Naive thymus-derived CD4-positive, alpha-beta T cell (primary cell): ENCODE measurements around the gene QRFP. TPM values are rescaled to one million over a fixed set of nuclear protein-coding genes. Genes with fewer than 3 reads are reported as not detected.

Experiments
- ATAC-seq: fragments of 150-1000 bp; cut with Tn5 transposase; 2 replicates; pipeline ENCODE4 v1.10.0; 2021; ENCODE audit warnings: mild to moderate bottlenecking, moderate library complexity
- CTCF ChIA-PET: fragments of 350-600 bp; sonication (Branson Sonifier 250); formaldehyde crosslinking; loops from one replicate; lab custom pipeline; 2021; ENCODE audit warnings: antibody characterized with exemption; lab: Charles Lee
- POLR2A ChIA-PET: fragments of 350-600 bp; sonication (Branson Sonifier 250); formaldehyde crosslinking; loops from one replicate; lab custom pipeline; 2021; ENCODE audit warnings: antibody characterized with exemption, inconsistent platforms; lab: Charles Lee
- DNase-seq, 9 donors: peaks; one replicate each; pipeline versions ENCODE4 v3.0.0 to v3.0.0-alpha.2; 2020 to 2022; ENCODE audit warnings: mixed read lengths in 1 of 9
- H3K27ac ChIP-seq: one replicate; pipeline ENCODE4 v1.7.0; 2013; ENCODE audit warnings: mild to moderate bottlenecking, low read depth, low read length, moderate library complexity
- H3K27me3 ChIP-seq, 2 donors: one replicate each; pipeline ENCODE4 v1.7.0; 2013; ENCODE audit warnings: low read length in 2 of 2, mild to moderate bottlenecking in 2 of 2, moderate library complexity in 2 of 2; ENCODE audit not compliant: control insufficient read depth in 2 of 2, insufficient read depth in 2 of 2
- H3K36me3 ChIP-seq, 3 experiments: 1 replicate in 2 of 3; 2 replicates in 1 of 3; pipeline ENCODE4 v1.7.0; 2013; ENCODE audit warnings: low read length in 3 of 3, mild to moderate bottlenecking in 3 of 3, moderate library complexity in 1 of 3; ENCODE audit not compliant: insufficient read depth in 3 of 3, control insufficient read depth in 2 of 3
- H3K4me1 ChIP-seq, 2 donors: one replicate each; pipeline ENCODE4 v1.7.0; 2013; ENCODE audit warnings: low read length in 2 of 2, mild to moderate bottlenecking in 2 of 2, moderate library complexity in 1 of 2; ENCODE audit not compliant: control insufficient read depth in 2 of 2, insufficient read depth in 2 of 2
- H3K4me3 ChIP-seq: 2 replicates; pipeline ENCODE4 v1.7.0; 2013; ENCODE audit warnings: mild to moderate bottlenecking, low read length
- H3K9me3 ChIP-seq, 3 experiments: 1 replicate in 2 of 3; 2 replicates in 1 of 3; pipeline ENCODE4 v1.7.0; 2013; ENCODE audit warnings: low read length in 3 of 3; ENCODE audit not compliant: control insufficient read depth in 2 of 3
- H3K27ac Mint-ChIP-seq, 9 donors: one replicate each; pipeline ENCODE4 v1.8.0; 2020 to 2022; ENCODE audit warnings: mixed read lengths in 9 of 9, mild to moderate bottlenecking in 8 of 9, moderate library complexity in 5 of 9, inconsistent platforms in 2 of 9
- H3K27me3 Mint-ChIP-seq, 5 donors: one replicate each; pipeline ENCODE4 v1.8.0; 2021 to 2022; ENCODE audit warnings: mixed read lengths in 5 of 5, mild to moderate bottlenecking in 1 of 5
- H3K36me3 Mint-ChIP-seq, 5 donors: one replicate each; pipeline ENCODE4 v1.8.0; 2020 to 2022; ENCODE audit warnings: mixed read lengths in 5 of 5, mild to moderate bottlenecking in 3 of 5, inconsistent platforms in 1 of 5
- H3K4me1 Mint-ChIP-seq, 7 donors: one replicate each; pipeline ENCODE4 v1.8.0; 2020 to 2022; ENCODE audit warnings: mixed read lengths in 7 of 7, mild to moderate bottlenecking in 3 of 7, inconsistent platforms in 1 of 7
- H3K4me3 Mint-ChIP-seq, 10 donors: one replicate each; pipeline ENCODE4 v1.8.0; 2020 to 2022; ENCODE audit warnings: mild to moderate bottlenecking in 10 of 10, mixed read lengths in 10 of 10, moderate library complexity in 6 of 10, inconsistent platforms in 2 of 10
- H3K9me3 Mint-ChIP-seq, 11 donors: one replicate each; pipeline ENCODE4 v1.8.0; 2020 to 2022; ENCODE audit warnings: mixed read lengths in 11 of 11, mild to moderate bottlenecking in 4 of 11, inconsistent platforms in 1 of 11, moderate library complexity in 1 of 11
- intact Hi-C, 2 donors: fragments of 100-400 bp; cut with micrococcal nuclease; formaldehyde crosslinking; loops; one replicate each; pipeline ENCODE4 v1.15.1; 2023
- polyA plus RNA-seq, 2 donors: library from polyadenylated mRNA; unstranded; fragments of 300-500 nt; fragmentation: Illumina TruSeq; gene quantifications; one replicate each; pipeline ENCODE4 v1.2.3, GENCODE V29; 2021
- total RNA-seq, 6 experiments: library from RNA in 5 of 6; stranded (reverse) in 5 of 6; gene quantifications; 1 replicate in 5 of 6; 2 replicates in 1 of 6; pipeline ENCODE4 v1.2.3 and lab custom pipeline; 2021 to 2026

The QRFP gene
- total and polyA plus RNA-seq, 7 experiments from 2014 or later: not detected

DNA sequence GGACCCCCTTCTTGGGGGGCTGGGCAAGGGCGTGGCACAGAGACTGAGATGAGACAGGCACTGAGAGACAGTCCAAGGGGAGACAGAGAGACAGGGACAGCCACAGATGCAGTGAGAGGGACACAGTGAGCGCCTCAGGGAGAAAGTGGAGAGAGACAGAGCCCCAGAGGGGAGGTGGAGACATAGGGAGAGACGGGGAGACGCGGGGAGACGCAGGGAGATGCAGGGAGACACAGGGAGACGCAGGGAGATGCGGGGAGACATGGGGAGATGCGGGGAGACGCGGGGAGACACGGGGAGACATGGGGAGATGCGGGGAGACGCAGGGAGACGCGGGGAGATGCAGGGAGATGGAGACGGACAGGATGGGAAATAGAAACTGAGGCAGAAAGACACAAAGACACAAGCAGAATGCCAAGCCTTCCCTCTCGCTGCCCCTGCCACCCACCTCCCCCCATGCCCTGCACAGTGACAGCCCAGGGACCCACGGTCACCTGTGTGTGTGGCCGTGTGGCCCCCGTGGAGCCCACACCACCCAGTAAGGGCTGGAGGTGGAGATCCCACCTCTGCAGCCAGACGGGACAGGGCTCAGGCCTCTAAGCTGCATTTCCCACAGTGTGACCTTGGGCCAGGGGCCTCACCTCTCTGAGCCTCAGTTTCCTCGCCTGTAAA, 33.7 kb upstream of the QRFP start:
- H3K4me3 ChIP-seq: no peak overlapping the region
- no peaks in the 10 kb centered on the region for H3K9me3 Mint-ChIP-seq
- no peaks in the 10 kb centered on the region for H3K9me3 ChIP-seq
- no peaks in the 10 kb centered on the region for H3K36me3 Mint-ChIP-seq
- no peak for ATAC-seq
- H3K4me3 Mint-ChIP-seq: no peak overlapping the region
- H3K27ac ChIP-seq: no peak overlapping the region
- no peak for DNase-seq
- no peaks in the 10 kb centered on the region for H3K27me3 ChIP-seq
- no peak overlapping the region for H3K27ac Mint-ChIP-seq
- POLR2A ChIA-PET: no interaction called here
- H3K4me1 ChIP-seq: no peaks in the 10 kb centered on the region
- H3K4me1 Mint-ChIP-seq: peaks cover 0 to 4% (median 0%) of the 10 kb centered on the region in 7 donors
- peaks cover 20 to 38% (median 27%) of the 10 kb centered on the region in 5 donors for H3K27me3 Mint-ChIP-seq
- no peaks in the 10 kb centered on the region for H3K36me3 ChIP-seq
- CTCF ChIA-PET: no interaction called here
- intact Hi-C loops: no loop called here

DNA sequence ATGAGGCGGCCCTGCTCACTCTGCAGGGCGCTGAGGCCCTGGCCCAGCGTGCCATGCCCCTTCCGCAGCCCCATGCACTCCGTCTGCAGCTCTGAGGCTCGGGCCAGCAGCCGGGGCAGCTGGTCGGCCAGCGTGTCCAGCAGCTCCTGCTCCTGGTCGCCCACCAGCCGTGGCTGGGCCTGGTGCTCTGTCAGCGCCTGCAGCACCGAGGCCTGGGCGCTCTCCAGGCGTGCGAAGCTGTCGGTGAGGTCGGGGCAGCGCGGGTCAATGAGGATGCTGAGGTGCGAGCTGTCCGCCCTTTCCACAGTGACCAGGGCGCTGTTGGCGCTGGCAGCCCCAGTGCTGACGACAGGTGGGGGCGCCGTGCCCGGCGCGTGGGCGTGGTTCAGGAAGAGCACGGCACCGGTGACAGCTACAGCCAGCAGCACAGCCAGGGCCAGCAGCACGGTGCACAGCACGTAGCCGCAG, 33.0 kb upstream of the QRFP start:
- no peaks in the 10 kb centered on the region for H3K4me1 ChIP-seq
- ATAC-seq: no peak
- H3K36me3 ChIP-seq: no peaks in the 10 kb centered on the region
- no peak overlapping the region for H3K27ac Mint-ChIP-seq
- ChIA-PET CTCF (no interaction called here), POLR2A (no interaction called here)
- H3K27ac ChIP-seq: no peak overlapping the region
- no peak for DNase-seq
- intact Hi-C loops: no loop called here
- no peaks in the 10 kb centered on the region for H3K9me3 ChIP-seq
- no peaks in the 10 kb centered on the region for H3K27me3 ChIP-seq
- no peak overlapping the region for H3K4me3 ChIP-seq
- no peaks in the 10 kb centered on the region for H3K36me3 Mint-ChIP-seq
- peaks cover 14 to 32% (median 20%) of the 10 kb centered on the region in 5 donors for H3K27me3 Mint-ChIP-seq
- peaks cover 0 to 4% (median 0%) of the 10 kb centered on the region in 7 donors for H3K4me1 Mint-ChIP-seq
- no peak overlapping the region for H3K4me3 Mint-ChIP-seq
- no peaks in the 10 kb centered on the region for H3K9me3 Mint-ChIP-seq

DNA sequence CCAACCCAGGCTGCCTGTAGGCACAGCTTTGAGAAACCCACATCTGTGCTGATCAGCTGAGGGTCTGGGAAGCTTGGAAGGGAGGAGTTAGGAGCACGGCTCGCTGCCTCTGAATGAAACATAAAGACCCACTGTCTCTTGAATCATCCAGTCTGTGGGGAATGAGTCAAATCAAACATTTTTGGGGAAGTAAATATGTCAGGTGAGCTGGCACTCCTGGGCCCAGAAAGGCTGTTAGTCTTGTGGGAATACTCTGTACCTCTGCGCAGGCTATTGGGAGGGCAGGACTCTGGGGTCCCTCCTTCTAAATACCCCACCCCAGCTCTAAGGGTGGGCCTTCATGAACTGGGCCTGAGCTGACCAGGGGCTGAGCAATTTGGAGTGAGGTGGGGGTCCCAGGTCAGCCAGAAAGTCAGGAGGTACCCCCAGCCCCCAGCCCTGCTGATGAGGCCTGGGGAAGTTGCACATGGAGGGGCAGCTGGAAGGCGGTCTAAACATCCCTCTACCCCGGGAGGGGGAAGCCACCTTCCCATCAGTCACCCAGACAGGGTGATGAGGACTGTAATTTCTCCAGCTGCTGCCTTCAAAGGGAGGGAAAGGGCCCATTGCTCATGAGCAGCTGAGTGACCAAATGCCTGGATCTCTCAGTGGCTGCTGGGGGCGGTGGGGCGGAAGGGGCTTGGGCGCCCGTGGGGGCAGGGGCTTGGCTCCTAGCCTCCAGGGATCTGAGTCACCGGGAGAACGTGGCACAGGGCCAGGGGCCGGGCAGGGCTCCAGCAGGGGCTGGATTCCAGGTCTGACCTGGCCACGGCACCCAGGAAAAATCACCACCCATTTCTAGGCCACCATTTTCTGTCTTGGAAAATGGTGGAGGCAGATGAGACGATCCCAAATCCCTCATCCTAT, 31.6 kb upstream of the QRFP start:
- Histone ChIP-seq H3K36me3 (no peaks in the 10 kb centered on the region), H3K27ac (no peak overlapping the region), H3K27me3 (no peaks in the 10 kb centered on the region), H3K4me3 (no peak overlapping the region), H3K9me3 (no peaks in the 10 kb centered on the region), H3K4me1 (no peaks in the 10 kb centered on the region)
- intact Hi-C loops: no loop called here
- DNase-seq (no peak), ATAC-seq (no peak)
- Mint-ChIP-seq H3K9me3 (no peaks in the 10 kb centered on the region), H3K36me3 (no peaks in the 10 kb centered on the region), H3K4me1 (peaks cover 0 to 4% (median 0%) of the 10 kb centered on the region in 7 donors), H3K27ac (no peak overlapping the region), H3K27me3 (peaks cover 11 to 28% (median 18%) of the 10 kb centered on the region in 5 donors), H3K4me3 (no peak overlapping the region)
- CTCF ChIA-PET: no interaction called here
- POLR2A ChIA-PET: no interaction called here

DNA sequence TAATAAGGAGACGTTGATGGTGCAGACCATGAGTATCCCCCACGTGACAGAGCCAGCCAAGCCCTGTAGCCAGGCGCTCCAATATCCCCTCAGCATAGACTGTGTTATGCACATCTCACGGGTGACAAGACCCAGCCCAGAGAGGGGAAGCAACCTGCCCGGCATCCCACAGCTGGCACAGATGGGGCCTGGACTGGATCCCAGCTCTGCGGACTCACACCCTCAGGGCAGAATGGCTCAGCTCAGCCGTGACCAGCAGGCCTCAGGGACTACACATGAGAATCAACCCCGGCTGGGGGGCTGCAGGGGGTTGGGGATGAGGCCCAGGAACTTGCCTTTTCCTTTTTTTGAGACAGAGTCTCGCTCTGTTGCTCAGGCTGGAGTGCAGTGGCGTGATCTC, 30.7 kb upstream of the QRFP start:
- no peak for DNase-seq
- ATAC-seq: no peak

DNA sequence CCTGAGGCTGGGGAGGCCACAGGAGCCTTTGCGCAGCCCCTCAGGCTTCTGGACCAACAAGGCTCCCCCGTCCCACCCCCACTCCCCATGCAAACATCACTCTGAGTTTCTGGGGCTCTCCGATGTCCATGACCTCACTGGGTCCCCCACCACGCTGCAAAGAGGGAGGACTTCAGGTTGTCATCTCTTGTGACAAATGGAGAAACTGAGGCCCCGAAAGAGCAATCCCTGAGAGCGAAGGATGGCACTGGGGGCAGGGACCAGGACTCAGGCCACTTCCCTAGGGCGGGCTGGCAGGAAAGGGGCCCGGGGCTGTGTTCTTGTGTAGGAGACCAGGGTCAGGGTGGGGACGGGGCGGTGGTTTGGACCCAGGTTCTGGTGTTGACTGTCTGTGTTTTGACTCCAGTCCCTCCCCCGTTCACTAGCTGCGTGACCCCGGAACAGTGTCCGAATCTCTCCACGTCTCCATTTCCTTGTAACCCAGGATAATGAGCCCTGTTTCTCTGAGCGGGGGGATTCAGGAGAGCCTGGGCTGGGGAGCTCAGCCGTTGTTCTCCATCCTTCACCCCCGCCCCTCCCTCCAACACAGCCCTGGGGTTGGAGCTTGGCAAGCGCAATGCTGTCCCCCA, 28.6 kb upstream of the QRFP start:
- H3K27ac Mint-ChIP-seq: no peak overlapping the region
- H3K4me3 Mint-ChIP-seq: no peak overlapping the region
- peaks cover 0 to 18% (median 0%) of the 10 kb centered on the region in 5 donors for H3K27me3 Mint-ChIP-seq
- Histone ChIP-seq H3K36me3 (no peaks in the 10 kb centered on the region), H3K4me1 (no peaks in the 10 kb centered on the region), H3K4me3 (no peak overlapping the region), H3K27ac (no peak overlapping the region), H3K9me3 (no peaks in the 10 kb centered on the region), H3K27me3 (no peaks in the 10 kb centered on the region)
- H3K4me1 Mint-ChIP-seq: no peaks in the 10 kb centered on the region
- ChIA-PET POLR2A (no interaction called here), CTCF (no interaction called here)
- intact Hi-C loops: no loop called here
- ATAC-seq (no peak), DNase-seq (no peak)
- H3K36me3 Mint-ChIP-seq: no peaks in the 10 kb centered on the region
- no peaks in the 10 kb centered on the region for H3K9me3 Mint-ChIP-seq

More for the DNA sequence above, 30.7 kb upstream of the QRFP start:
- H3K4me1 Mint-ChIP-seq: no peaks in the 10 kb centered on the region
- H3K27me3 Mint-ChIP-seq: peaks cover 7 to 25% (median 9%) of the 10 kb centered on the region in 5 donors
- intact Hi-C loops: no loop called here
- Histone ChIP-seq H3K4me3 (no peak overlapping the region), H3K36me3 (no peaks in the 10 kb centered on the region), H3K9me3 (no peaks in the 10 kb centered on the region), H3K27ac (no peak overlapping the region), H3K4me1 (no peaks in the 10 kb centered on the region), H3K27me3 (no peaks in the 10 kb centered on the region)
- ChIA-PET CTCF (interaction anchor here (0.7 kb wide), 1 partner anchor 76 kb away, joined by 4 read pairs; no protein-coding TSS in a partner anchor), POLR2A (no interaction called here)
- H3K4me3 Mint-ChIP-seq: no peak overlapping the region
- no peaks in the 10 kb centered on the region for H3K36me3 Mint-ChIP-seq
- H3K27ac Mint-ChIP-seq: no peak overlapping the region
- H3K9me3 Mint-ChIP-seq: no peaks in the 10 kb centered on the region

DNA sequence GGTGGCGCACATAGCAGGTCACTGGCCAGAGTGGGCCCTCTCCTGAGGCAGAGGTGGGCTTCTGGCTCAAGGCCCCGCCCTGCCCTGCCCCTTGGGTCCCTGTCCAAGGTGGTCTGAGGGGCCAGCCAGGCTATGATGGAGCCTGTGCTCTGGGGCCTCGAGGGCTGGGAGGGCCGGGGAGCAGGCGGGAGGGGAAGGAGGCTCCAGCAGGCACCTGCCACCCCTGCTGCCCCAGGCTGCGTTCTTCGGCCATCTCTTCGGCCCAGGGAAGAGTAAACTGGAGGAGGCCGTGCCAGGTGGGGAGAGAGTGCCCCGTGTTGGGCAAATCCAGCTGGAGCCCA, 27.8 kb upstream of the QRFP start:
- Histone ChIP-seq H3K9me3 (no peaks in the 10 kb centered on the region), H3K27ac (no peak overlapping the region), H3K4me1 (no peaks in the 10 kb centered on the region), H3K36me3 (no peaks in the 10 kb centered on the region), H3K27me3 (no peaks in the 10 kb centered on the region), H3K4me3 (no peak overlapping the region)
- H3K36me3 Mint-ChIP-seq: no peaks in the 10 kb centered on the region
- H3K9me3 Mint-ChIP-seq: no peaks in the 10 kb centered on the region
- DNase-seq (no peak), ATAC-seq (no peak)
- H3K4me3 Mint-ChIP-seq: no peak overlapping the region
- no peak overlapping the region for H3K27ac Mint-ChIP-seq
- POLR2A ChIA-PET: no interaction called here
- CTCF ChIA-PET: no interaction called here
- H3K4me1 Mint-ChIP-seq: no peaks in the 10 kb centered on the region
- intact Hi-C loops: no loop called here
- H3K27me3 Mint-ChIP-seq: peaks cover 0 to 15% (median 0%) of the 10 kb centered on the region in 5 donors
